ENCODE data around the gene THEMIS.
"Not testable (repeated sequence)": the region's sequence is repeated elsewhere in the genome, so short reads cannot be mapped to it uniquely, and the experiment has no call there.

THEMIS gene

GRCh38 chr6:127725821-127726220, 175.0 kb downstream of the THEMIS start:
- no peak for DNase-seq (ENCODE audit: low read depth in 2 of 2)

GRCh38 chr6:127718694-127719093, 182.2 kb downstream of the THEMIS start:
- no peak for DNase-seq (ENCODE audit: low read depth in 2 of 2)

GRCh38 chr6:127717384-127717783, 183.5 kb downstream of the THEMIS start:
- no peak for DNase-seq (ENCODE audit: low read depth in 2 of 2)

- no peak for DNase-seq (ENCODE audit: low read depth in 2 of 2)
Measured at GRCh38 chr6:127716465-127716864, 184.4 kb downstream of the THEMIS start.

GRCh38 chr6:127710668-127711067, 190.2 kb downstream of the THEMIS start:
- DNase-seq (ENCODE audit: low read depth in 2 of 2): no peak

- no peak for DNase-seq (ENCODE audit: low read depth in 2 of 2)
Measured at GRCh38 chr6:127706216-127706615, 194.6 kb downstream of the THEMIS start.

GRCh38 chr6:127695108-127695507, 205.8 kb downstream of the THEMIS start:
- no peak for DNase-seq (ENCODE audit: low read depth in 2 of 2)

- DNase-seq (ENCODE audit: low read depth in 2 of 2): no peak
Measured at GRCh38 chr6:127691146-127691545, 209.7 kb downstream of the THEMIS start.

- DNase-seq (ENCODE audit: low read depth in 2 of 2): no peak
Measured at GRCh38 chr6:127690588-127690987, 210.3 kb downstream of the THEMIS start.

- DNase-seq (ENCODE audit: low read depth in 2 of 2): no peak
Measured at GRCh38 chr6:127690092-127690491, 210.8 kb downstream of the THEMIS start.

GRCh38 chr6:127687490-127687889, 213.4 kb downstream of the THEMIS start:
- not testable (repeated sequence) for DNase-seq (ENCODE audit: low read depth in 2 of 2)

- DNase-seq (ENCODE audit: low read depth in 2 of 2): no peak
Measured at GRCh38 chr6:127686084-127686483, 214.8 kb downstream of the THEMIS start.

- DNase-seq (ENCODE audit: low read depth in 2 of 2): no peak
Measured at GRCh38 chr6:127684501-127684900, 216.4 kb downstream of the THEMIS start.
